BLaER1 treated with 17β-estradiol and CSF1 and Interleukin-3, amounts not matched to agents 10 nM and 100 nM (cell line): ENCODE results near the gene PRPSAP2.

ENCODE experiments used
- H3K27ac ChIP-seq, 11 experiments: shearing (Covaris generic); formaldehyde crosslinking; 2 replicates each; pipeline ENCODE4 v1.8.1; 2022
- H3K27me3 ChIP-seq, 11 experiments: shearing (Covaris generic); formaldehyde crosslinking; 2 replicates each; pipeline ENCODE4 v1.8.1; 2022
- H3K36me3 ChIP-seq, 11 experiments: shearing (Covaris generic); formaldehyde crosslinking; 2 replicates each; pipeline ENCODE4 v1.8.1; 2022
- H3K4me1 ChIP-seq, 10 experiments: shearing (Covaris generic); formaldehyde crosslinking; 2 replicates each; pipeline ENCODE4 v1.8.1; 2022
- H3K4me2 ChIP-seq, 11 experiments: shearing (Covaris generic); formaldehyde crosslinking; 2 replicates each; pipeline ENCODE4 v1.8.1; 2022
- H3K4me3 ChIP-seq, 10 experiments: shearing (Covaris generic); formaldehyde crosslinking; 2 replicates each; pipeline ENCODE4 v1.8.1; 2022
- H3K9ac ChIP-seq, 11 experiments: shearing (Covaris generic); formaldehyde crosslinking; 2 replicates each; pipeline ENCODE4 v1.8.1; 2022
- H3K9me3 ChIP-seq, 11 experiments: shearing (Covaris generic); formaldehyde crosslinking; replicated peaks in 1 of 11; 2 replicates each; pipeline ENCODE4 v1.8.1; 2022
- H4K20me1 ChIP-seq, 11 experiments: shearing (Covaris generic); formaldehyde crosslinking; 2 replicates each; pipeline ENCODE4 v1.8.1; 2022
- Cebpa-rat ChIP-seq, 11 experiments: shearing (Covaris generic); IDR thresholded peaks; 2 replicates each; pipeline ENCODE4 v1.8.1; 2022

The PRPSAP2 gene

GRCh38 chr17:18905226-18905625 is 47.3 kb downstream of the PRPSAP2 start:
- no peak for TF ChIP-seq Cebpa-rat (IDR thresholded peaks at IDR 0.05)
- Histone ChIP-seq H3K27ac (no peak overlapping the region), H3K4me3 (no peak overlapping the region), H3K9ac (no peak overlapping the region), H4K20me1 (peaks cover 0 to 27% (median 11%) of the 10 kb centered on the region in 11 experiments; a peak in 11 of 22 replicates), H3K36me3 (peaks cover 61 to 75% (median 67%) of the 10 kb centered on the region in 11 experiments), H3K4me2 (no peak overlapping the region), H3K9me3 (peaks cover 0 to 8% (median 4%) of the 10 kb centered on the region in 11 experiments; a peak in 1 of 22 replicates), H3K4me1 (peaks cover 23 to 47% (median 36%) of the 10 kb centered on the region in 10 experiments), H3K27me3 (no peaks in the 10 kb centered on the region)

DNA sequence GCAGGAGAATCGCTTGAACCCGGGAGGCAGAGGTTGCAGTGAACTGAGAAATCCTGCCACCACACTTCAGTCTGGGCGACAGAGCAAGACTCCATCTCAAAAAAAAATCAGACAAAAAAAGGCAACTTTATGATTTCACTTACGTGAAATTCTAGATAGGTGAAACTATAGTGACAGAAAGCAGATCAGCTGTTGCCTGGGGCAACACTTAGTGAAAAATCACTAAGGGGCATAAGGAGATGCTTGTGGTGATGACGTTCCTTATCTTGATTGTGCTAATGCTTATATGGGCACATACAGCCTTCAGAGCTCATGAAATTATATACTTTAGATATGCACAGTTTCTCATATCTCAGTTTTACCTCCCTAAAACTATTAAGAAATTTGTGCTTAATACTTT is 52.4 kb downstream of the PRPSAP2 start:
- Histone ChIP-seq H3K9me3 (peaks cover 0 to 16% (median 4%) of the 10 kb centered on the region in 11 experiments; a peak in 2 of 22 replicates), H3K9ac (no peak overlapping the region), H3K27ac (no peak overlapping the region), H3K4me3 (no peak overlapping the region), H3K36me3 (peaks cover 86 to 100% (median 96%) of the 10 kb centered on the region in 11 experiments), H4K20me1 (peaks cover 0 to 9% (median 0%) of the 10 kb centered on the region in 11 experiments; a peak in 3 of 22 replicates), H3K27me3 (no peaks in the 10 kb centered on the region), H3K4me2 (peak overlapping the region in 1 of 11 experiments; percentile 15; a peak in 1 of 22 replicates), H3K4me1 (peaks cover 0 to 8% (median 0%) of the 10 kb centered on the region in 10 experiments; a peak in 5 of 20 replicates)
- no peak for TF ChIP-seq Cebpa-rat (IDR thresholded peaks at IDR 0.05)

GRCh38 chr17:18910881-18911280 is 53.0 kb downstream of the PRPSAP2 start:
- no peak for TF ChIP-seq Cebpa-rat (IDR thresholded peaks at IDR 0.05)
- H3K9ac ChIP-seq: no peak overlapping the region
- peaks cover 0 to 12% (median 0%) of the 10 kb centered on the region in 10 experiments; a peak in 5 of 20 replicates for H3K4me1 ChIP-seq
- H3K9me3 ChIP-seq: peaks cover 0 to 21% (median 4%) of the 10 kb centered on the region in 11 experiments; a peak in 2 of 22 replicates
- no peaks in the 10 kb centered on the region for H3K27me3 ChIP-seq
- no peak overlapping the region for H3K4me2 ChIP-seq
- H3K36me3 ChIP-seq: peaks cover 86 to 100% (median 96%) of the 10 kb centered on the region in 11 experiments
- peaks cover 0 to 9% (median 0%) of the 10 kb centered on the region in 11 experiments; a peak in 3 of 22 replicates for H4K20me1 ChIP-seq
- no peak overlapping the region for H3K4me3 ChIP-seq
- no peak overlapping the region for H3K27ac ChIP-seq

- no peak for TF ChIP-seq Cebpa-rat (IDR thresholded peaks at IDR 0.05)
- Histone ChIP-seq H3K9me3 (peaks cover 0 to 13% (median 0%) of the 10 kb centered on the region in 11 experiments; a peak in 1 of 22 replicates), H4K20me1 (peaks cover 0 to 20% (median 6%) of the 10 kb centered on the region in 11 experiments; a peak in 9 of 22 replicates), H3K4me3 (no peak overlapping the region), H3K4me2 (peak overlapping the region in 8 of 11 experiments; percentile 0 to 70 (median 38); a peak in 6 of 22 replicates), H3K36me3 (peaks cover 52 to 75% (median 66%) of the 10 kb centered on the region in 11 experiments), H3K4me1 (peaks cover 37 to 55% (median 45%) of the 10 kb centered on the region in 10 experiments), H3K27me3 (no peaks in the 10 kb centered on the region), H3K27ac (peak overlapping the region in 8 of 11 experiments; percentile 3 to 57 (median 24); a peak in 9 of 22 replicates), H3K9ac (no peak overlapping the region)
Observed at GRCh38 chr17:18916816-18917500, 59.0 kb downstream of the PRPSAP2 start.

DNA sequence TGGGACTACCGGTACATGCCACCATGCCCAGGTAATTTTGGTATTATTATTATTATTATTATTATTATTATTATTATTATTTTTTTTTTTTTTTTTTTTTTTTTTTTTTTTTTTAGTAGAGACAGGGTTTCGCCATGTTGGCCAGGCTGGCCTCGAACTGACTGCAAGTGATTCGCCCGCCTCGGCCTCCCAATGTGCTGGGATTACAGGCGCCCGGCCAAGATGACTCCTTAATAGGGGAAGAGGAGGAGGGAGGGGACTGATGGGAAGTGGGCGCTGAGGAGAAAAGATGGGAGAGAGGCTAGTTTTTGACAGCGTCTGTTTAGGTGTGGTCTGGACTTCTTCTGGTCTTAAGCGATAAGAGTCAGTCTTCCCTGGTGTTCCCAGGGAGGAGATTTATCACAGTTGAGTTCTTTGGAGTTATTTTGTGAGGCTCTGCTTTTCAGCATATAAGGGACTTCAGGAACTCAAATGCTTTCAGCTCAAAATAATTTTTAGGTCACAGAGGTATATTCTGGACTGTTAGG is 59.6 kb downstream of the PRPSAP2 start:
- H3K27ac ChIP-seq: peak overlapping the region in 4 of 11 experiments; percentile 8 to 50 (median 42); a peak in 4 of 22 replicates
- H4K20me1 ChIP-seq: peaks cover 0 to 18% (median 6%) of the 10 kb centered on the region in 11 experiments; a peak in 9 of 22 replicates
- H3K4me3 ChIP-seq: no peak overlapping the region
- H3K4me2 ChIP-seq: peak overlapping the region in 10 of 11 experiments; percentile 0 to 70 (median 22); a peak in 14 of 22 replicates
- no peaks in the 10 kb centered on the region for H3K27me3 ChIP-seq
- no peak overlapping the region for H3K9ac ChIP-seq
- H3K36me3 ChIP-seq: peaks cover 46 to 69% (median 60%) of the 10 kb centered on the region in 11 experiments
- TF ChIP-seq Cebpa-rat (IDR thresholded peaks at IDR 0.05): no peak
- peaks cover 0 to 13% (median 0%) of the 10 kb centered on the region in 11 experiments; a peak in 1 of 22 replicates for H3K9me3 ChIP-seq
- H3K4me1 ChIP-seq: peaks cover 43 to 61% (median 51%) of the 10 kb centered on the region in 10 experiments

DNA sequence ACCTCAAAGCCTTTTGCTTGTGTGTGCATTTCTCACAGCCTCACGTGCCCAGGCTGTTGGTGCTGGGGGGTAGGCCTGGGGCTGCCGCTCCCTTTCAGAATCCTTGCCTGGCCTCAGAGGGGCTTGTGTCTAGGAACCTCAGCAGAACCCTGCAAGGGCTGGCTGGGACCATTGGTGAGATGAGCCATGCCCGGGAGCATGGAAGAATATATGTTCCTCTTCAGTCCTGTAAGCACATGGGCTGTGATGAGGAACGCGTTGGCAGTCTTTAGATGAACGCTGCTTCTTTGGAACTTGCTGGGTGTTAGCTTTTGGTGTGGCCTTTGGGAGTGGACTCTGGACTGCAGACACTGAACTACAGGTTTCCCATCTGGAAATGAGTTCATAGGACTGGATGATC is 62.0 kb downstream of the PRPSAP2 start:
- Histone ChIP-seq H3K27me3 (no peaks in the 10 kb centered on the region), H3K4me3 (no peak overlapping the region), H3K4me2 (peak overlapping the region in 9 of 11 experiments; percentile 3 to 47 (median 34); a peak in 14 of 22 replicates), H3K9ac (no peak overlapping the region), H3K36me3 (peaks cover 33 to 63% (median 53%) of the 10 kb centered on the region in 11 experiments), H3K9me3 (peaks cover 0 to 8% (median 0%) of the 10 kb centered on the region in 11 experiments; a peak in 1 of 22 replicates), H3K27ac (peak overlapping the region in 3 of 11 experiments; percentile 2 to 42 (median 30); a peak in 3 of 22 replicates), H4K20me1 (peaks cover 0 to 13% (median 5%) of the 10 kb centered on the region in 11 experiments; a peak in 7 of 22 replicates), H3K4me1 (peaks cover 46 to 64% (median 54%) of the 10 kb centered on the region in 10 experiments)
- no peak for TF ChIP-seq Cebpa-rat (IDR thresholded peaks at IDR 0.05)

DNA sequence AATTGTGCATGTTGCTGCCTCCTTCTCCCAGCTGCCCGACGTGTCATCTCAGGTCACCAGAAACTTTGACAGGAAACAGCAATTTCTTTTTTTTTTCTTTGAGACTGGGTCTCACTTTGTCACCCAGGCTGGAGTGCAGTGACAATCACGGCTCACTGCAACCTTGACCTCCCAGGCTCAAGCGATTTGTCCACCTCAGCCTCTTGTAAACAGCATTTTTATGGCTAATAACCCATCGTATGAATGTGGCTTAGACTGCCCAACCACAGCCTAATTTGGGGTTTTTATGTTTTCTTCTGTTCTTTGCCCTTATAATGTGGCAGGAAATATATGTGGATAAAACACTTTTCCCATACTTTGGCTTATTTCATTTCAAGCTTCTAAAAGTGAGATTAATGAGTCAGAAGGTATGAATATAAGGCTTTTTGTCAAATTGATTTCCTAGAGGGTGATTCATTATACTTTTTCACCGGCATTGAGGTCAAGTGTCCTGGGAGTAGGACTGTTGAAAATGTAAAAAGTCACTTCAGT is 63.0 kb downstream of the PRPSAP2 start:
- no peak for TF ChIP-seq Cebpa-rat (IDR thresholded peaks at IDR 0.05)
- Histone ChIP-seq H3K4me2 (peak overlapping the region; percentile 38 to 79 (median 69)), H3K9ac (peak overlapping the region in 6 of 11 experiments; percentile 4 to 51 (median 26); a peak in 8 of 22 replicates), H3K27me3 (no peaks in the 10 kb centered on the region), H3K36me3 (peaks cover 31 to 63% (median 53%) of the 10 kb centered on the region in 11 experiments), H3K4me1 (peaks cover 46 to 57% (median 53%) of the 10 kb centered on the region in 10 experiments), H3K4me3 (no peak overlapping the region), H3K27ac (peak overlapping the region in 7 of 11 experiments; percentile 8 to 51 (median 24); a peak in 8 of 22 replicates), H4K20me1 (peaks cover 0 to 13% (median 5%) of the 10 kb centered on the region in 11 experiments; a peak in 7 of 22 replicates), H3K9me3 (no peaks in the 10 kb centered on the region)

DNA sequence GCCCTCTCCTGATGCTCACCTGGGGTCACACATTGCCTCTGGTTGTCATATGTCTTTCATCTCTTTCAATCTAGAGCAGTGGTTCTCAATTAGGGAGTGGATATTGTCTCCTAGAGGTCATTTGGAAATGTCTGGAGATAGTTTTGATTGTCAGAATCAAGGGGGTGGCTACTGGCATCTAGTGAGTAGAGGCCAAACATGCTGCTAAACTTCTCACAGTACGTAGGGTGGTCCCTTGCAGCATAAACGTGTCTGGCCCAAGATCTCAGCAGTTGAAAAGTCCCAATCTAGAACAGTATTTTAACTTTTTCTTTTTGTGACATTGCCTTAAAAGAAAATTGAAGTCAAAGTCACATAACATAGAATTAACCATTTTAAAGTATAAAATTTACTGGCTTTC is 63.6 kb downstream of the PRPSAP2 start:
- no peak for TF ChIP-seq Cebpa-rat (IDR thresholded peaks at IDR 0.05)
- peaks cover 29 to 63% (median 53%) of the 10 kb centered on the region in 11 experiments for H3K36me3 ChIP-seq
- peak overlapping the region in 6 of 11 experiments; percentile 8 to 29 (median 21); a peak in 7 of 22 replicates for H3K27ac ChIP-seq
- H3K9ac ChIP-seq: peak overlapping the region in 3 of 11 experiments; percentile 20 to 51 (median 33); a peak in 4 of 22 replicates
- peaks cover 0 to 13% (median 5%) of the 10 kb centered on the region in 11 experiments; a peak in 7 of 22 replicates for H4K20me1 ChIP-seq
- H3K27me3 ChIP-seq: no peaks in the 10 kb centered on the region
- H3K9me3 ChIP-seq: no peaks in the 10 kb centered on the region
- H3K4me3 ChIP-seq: no peak overlapping the region
- peak overlapping the region; percentile 38 to 79 (median 69); a peak in 21 of 22 replicates for H3K4me2 ChIP-seq
- H3K4me1 ChIP-seq: peaks cover 48 to 60% (median 54%) of the 10 kb centered on the region in 10 experiments
